HG03095 (cell line): ENCODE results near the gene CYB5D1.
A peak's percentile ranks its signal among the peaks of the same experiment; 100 is the strongest.

Experiments used
- ATAC-seq: cut with Tn5 transposase; IDR thresholded peaks from one replicate; pipeline ENCODE4 v1.9.1; 2021; ENCODE audit warnings: moderate library complexity; ENCODE audit not compliant: unreplicated experiment

CYB5D1 gene

GRCh38 chr17:7833795-7834541 is 23.8 kb upstream of the CYB5D1 start, which contains the start of gene KDM6B:
Gene KDM6B (plus strand): TSS chr17:7834217. CDS start chr17:7845555, 11,338 bp downstream.
- ATAC-seq = peak; percentile 36

- no peak for ATAC-seq
Measured at GRCh38 chr17:7834542-7834956, 23.3 kb upstream of the CYB5D1 start.

- peak; percentile 37 for ATAC-seq
Measured at GRCh38 chr17:7834957-7835813, 22.6 kb upstream of the CYB5D1 start.

GRCh38 chr17:7835814-7836595 is 21.8 kb upstream of the CYB5D1 start:
- peak; percentile 20 for ATAC-seq

- ATAC-seq = no peak
Measured at GRCh38 chr17:7836596-7837407, 21.0 kb upstream of the CYB5D1 start.

- no peak for ATAC-seq
Measured at GRCh38 chr17:7837408-7838088, 20.3 kb upstream of the CYB5D1 start.

- no peak for ATAC-seq
Measured at GRCh38 chr17:7838090-7839075, 19.4 kb upstream of the CYB5D1 start.

- no peak for ATAC-seq
Measured at GRCh38 chr17:7839190-7839875, 18.5 kb upstream of the CYB5D1 start.

- ATAC-seq = no peak
Measured at GRCh38 chr17:7839876-7840261, 17.9 kb upstream of the CYB5D1 start.

GRCh38 chr17:7840441-7840840 is 17.4 kb upstream of the CYB5D1 start:
- no peak for ATAC-seq

- no peak for ATAC-seq
Measured at GRCh38 chr17:7840875-7841274, 16.9 kb upstream of the CYB5D1 start.

GRCh38 chr17:7841396-7841914 is 16.3 kb upstream of the CYB5D1 start:
- no peak for ATAC-seq

- no peak for ATAC-seq
Measured at GRCh38 chr17:7841915-7842379, 15.9 kb upstream of the CYB5D1 start.

GRCh38 chr17:7842380-7843256 is 15.2 kb upstream of the CYB5D1 start:
- ATAC-seq = no peak

GRCh38 chr17:7843257-7843535 is 14.6 kb upstream of the CYB5D1 start:
- ATAC-seq = no peak

- ATAC-seq = peak; percentile 23
Measured at GRCh38 chr17:7843536-7844291, 14.1 kb upstream of the CYB5D1 start.
